Mucosa of descending colon (tissue), 3 donors: ENCODE measurements around the gene FHAD1. TPM values are rescaled to one million over a fixed set of nuclear protein-coding genes. Genes with fewer than 3 reads are reported as not detected.

Experiments used
- ATAC-seq: fragments of 200-7000 bp; cut with Tn5 transposase; one replicate; pipeline ENCODE4 v1.9.1; 2020; ENCODE audit warnings: mild to moderate bottlenecking, moderate library complexity
- DNase-seq, 3 donors: peaks; one replicate each; pipeline ENCODE4 v3.0.0-alpha.2; 2020
- H3K36me3 ChIP-seq: fragments of 200-600 bp; one replicate; pipeline ENCODE4 v1.8.0; 2021; ENCODE audit warnings: low read depth, mild to moderate bottlenecking
- H3K4me1 ChIP-seq: fragments of 200-600 bp; one replicate; pipeline ENCODE4 v1.8.0; 2021; ENCODE audit warnings: low read depth, mild to moderate bottlenecking
- H3K4me3 ChIP-seq: fragments of 200-600 bp; one replicate; pipeline ENCODE4 v1.8.0; 2021; ENCODE audit warnings: mild to moderate bottlenecking
- H3K9me3 ChIP-seq: fragments of 200-600 bp; one replicate; pipeline ENCODE4 v1.8.0; 2021; ENCODE audit warnings: mild to moderate bottlenecking
- intact Hi-C, 2 donors: fragments of 100-400 bp; cut with DNase I in 1 of 2; cut with micrococcal nuclease in 1 of 2; formaldehyde crosslinking; loops; one replicate each; pipeline versions ENCODE4 v1.11.0 to v1.11.1; 2022; cut with DNase I, micrococcal nuclease
- total RNA-seq, 3 donors: library from RNA; stranded (reverse); fragmentation: NEBNext Ultra II Directional in 2 of 3; extraction: Animal tissue kit (Norgen Biotek cat#: 25700) in 2 of 3; gene quantifications; one replicate each; pipeline versions ENCODE4 v1.2.1 to v1.2.4, GENCODE V29; 2021 to 2023
- TF ChIP-seq, protein P1 (sequence below): fragments of 200-600 bp; IDR thresholded peaks from one replicate; pipeline ENCODE4 v1.8.0; 2022; ENCODE audit warnings: antibody characterized with exemption, mild to moderate bottlenecking
- donor health status: DM: no; HTN: no; CAD: no; lungs with moderate emphysema.
- donor health status: DM: no; HTN: no; CAD: no.
- donor health status: DM: no; HTN: yes; CAD: no.

The FHAD1 gene
- total RNA-seq, 3 donors from 2014 or later = 0.89 to 1.9 (median 0.99) TPM

DNA sequence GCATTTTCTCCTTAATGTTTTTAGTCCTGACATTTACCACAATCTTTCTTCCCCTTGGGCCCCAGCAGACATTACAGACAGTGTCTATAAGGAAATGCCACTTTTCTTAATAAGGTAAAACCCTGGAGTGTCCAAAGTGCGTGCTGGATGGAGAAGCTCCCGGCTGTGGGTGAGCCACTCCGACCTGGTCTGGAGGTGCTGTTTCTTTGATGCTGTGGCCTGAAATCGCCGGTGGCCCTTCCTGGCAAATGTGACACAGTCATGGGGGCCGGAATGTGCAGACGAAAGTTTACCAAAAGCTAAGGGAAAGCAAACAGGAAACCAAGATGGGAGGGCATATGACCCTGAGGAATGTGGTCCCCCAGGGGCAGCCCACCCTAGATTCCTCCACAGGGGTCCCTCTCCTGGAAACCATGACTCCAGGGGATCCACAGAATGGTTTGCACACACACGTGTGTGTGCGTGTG, 77.9 kb downstream of the FHAD1 start:
- peak; percentile 61 for ATAC-seq

DNA sequence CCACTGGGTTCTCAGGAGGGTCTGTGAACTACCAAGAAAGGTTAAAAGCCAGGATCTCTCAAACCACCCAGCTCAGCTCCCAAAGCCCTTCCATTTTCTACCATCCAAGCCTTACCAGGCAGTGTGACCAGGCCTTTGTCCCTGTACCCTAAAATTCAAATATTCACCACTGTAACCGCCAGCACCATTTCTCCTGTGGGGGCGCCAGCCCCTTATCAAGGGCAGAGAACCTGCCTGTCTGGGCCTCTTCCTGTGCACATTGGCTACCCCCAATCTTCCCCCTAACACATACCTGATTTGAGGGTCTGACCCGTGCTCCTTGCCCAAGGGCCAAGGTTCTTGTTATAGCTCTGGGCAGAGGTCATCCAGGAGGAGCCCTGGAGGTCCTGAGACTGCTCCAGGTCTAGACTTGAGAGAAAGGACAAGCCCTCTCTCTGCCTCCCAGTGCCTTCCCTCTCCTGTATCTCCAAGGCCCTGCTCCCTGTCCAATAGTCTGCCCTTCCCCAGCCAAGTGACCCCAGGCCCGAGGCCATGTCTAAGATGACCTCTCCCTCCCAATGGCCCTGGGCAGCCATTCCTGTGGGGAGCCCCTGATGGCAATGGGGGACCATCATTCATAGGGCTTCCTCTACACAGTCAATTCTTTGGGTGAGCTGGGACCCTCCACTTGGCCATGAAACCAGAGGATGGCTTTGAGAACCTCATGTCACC, 78.5 kb downstream of the FHAD1 start:
- H3K9me3 ChIP-seq = no peaks in the 10 kb centered on the region
- DNase-seq = no peak
- intact Hi-C loops = no loop called here
- H3K36me3 ChIP-seq = no peaks in the 10 kb centered on the region
- peaks cover 22% of the 10 kb centered on the region for H3K4me1 ChIP-seq
- no peak for ATAC-seq
- TF ChIP-seq, protein P1, sequence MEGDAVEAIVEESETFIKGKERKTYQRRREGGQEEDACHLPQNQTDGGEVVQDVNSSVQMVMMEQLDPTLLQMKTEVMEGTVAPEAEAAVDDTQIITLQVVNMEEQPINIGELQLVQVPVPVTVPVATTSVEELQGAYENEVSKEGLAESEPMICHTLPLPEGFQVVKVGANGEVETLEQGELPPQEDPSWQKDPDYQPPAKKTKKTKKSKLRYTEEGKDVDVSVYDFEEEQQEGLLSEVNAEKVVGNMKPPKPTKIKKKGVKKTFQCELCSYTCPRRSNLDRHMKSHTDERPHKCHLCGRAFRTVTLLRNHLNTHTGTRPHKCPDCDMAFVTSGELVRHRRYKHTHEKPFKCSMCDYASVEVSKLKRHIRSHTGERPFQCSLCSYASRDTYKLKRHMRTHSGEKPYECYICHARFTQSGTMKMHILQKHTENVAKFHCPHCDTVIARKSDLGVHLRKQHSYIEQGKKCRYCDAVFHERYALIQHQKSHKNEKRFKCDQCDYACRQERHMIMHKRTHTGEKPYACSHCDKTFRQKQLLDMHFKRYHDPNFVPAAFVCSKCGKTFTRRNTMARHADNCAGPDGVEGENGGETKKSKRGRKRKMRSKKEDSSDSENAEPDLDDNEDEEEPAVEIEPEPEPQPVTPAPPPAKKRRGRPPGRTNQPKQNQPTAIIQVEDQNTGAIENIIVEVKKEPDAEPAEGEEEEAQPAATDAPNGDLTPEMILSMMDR = no peak
- H3K4me3 ChIP-seq = no peak overlapping the region

More for the DNA sequence above, 77.9 kb downstream of the FHAD1 start:
- intact Hi-C loops = loop anchor here (5.0 kb wide), 2 partner anchors 87 to 107 kb away; no protein-coding TSS in a partner anchor
- H3K36me3 ChIP-seq = no peaks in the 10 kb centered on the region
- TF ChIP-seq, protein P1 = no peak
- no peak overlapping the region for H3K4me3 ChIP-seq
- H3K4me1 ChIP-seq = peaks cover 22% of the 10 kb centered on the region
- no peak for DNase-seq
- H3K9me3 ChIP-seq = no peaks in the 10 kb centered on the region

DNA sequence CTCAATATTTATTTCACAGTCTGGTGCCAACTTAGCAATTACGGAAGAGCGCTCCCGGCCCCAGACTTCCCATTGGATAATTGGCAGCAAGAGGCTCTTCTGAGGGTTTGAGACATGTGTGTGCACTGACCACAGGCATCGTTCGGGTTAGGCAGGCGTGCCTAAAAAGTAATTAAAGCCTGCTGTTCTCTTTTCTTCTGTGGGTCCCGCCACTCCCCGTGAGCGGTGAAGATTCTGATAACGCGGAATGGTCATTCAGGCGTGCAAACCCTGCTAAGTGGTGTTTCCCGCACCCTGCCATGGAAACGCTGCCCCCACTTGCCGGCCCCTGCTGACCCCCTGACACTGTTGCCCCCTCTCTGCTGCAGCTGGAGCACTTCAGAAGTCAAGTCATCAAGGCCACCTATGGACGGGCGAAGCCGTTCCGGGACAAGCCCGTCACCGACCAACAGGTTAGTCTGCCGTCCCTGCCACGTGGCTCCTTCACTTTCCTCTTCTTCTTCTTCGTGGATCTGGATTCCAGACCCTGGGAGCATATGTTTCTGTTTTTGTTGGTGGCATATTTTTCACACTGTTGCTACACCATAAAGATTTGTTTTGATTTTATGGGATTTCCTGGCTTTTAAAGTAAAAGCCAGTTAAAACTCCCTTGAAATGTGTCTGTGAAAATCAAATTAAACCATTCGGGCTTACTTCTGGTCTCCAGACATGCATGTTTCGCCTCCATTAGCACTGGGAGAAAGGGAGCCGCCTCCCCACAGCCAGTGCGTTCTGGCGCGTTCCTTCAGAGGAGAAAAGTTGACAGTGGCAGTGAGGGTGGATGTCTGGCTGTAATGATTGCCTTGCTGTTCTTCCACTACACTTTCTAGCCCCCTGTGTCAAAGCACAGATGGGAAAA, 79.9 kb downstream of the FHAD1 start:
- Histone ChIP-seq H3K4me3 (no peak overlapping the region), H3K9me3 (no peaks in the 10 kb centered on the region), H3K36me3 (no peaks in the 10 kb centered on the region), H3K4me1 (peaks cover 22% of the 10 kb centered on the region)
- DNase-seq = no peak
- TF ChIP-seq, protein P1 = no peak
- ATAC-seq = no peak
- intact Hi-C loops = no loop called here

DNA sequence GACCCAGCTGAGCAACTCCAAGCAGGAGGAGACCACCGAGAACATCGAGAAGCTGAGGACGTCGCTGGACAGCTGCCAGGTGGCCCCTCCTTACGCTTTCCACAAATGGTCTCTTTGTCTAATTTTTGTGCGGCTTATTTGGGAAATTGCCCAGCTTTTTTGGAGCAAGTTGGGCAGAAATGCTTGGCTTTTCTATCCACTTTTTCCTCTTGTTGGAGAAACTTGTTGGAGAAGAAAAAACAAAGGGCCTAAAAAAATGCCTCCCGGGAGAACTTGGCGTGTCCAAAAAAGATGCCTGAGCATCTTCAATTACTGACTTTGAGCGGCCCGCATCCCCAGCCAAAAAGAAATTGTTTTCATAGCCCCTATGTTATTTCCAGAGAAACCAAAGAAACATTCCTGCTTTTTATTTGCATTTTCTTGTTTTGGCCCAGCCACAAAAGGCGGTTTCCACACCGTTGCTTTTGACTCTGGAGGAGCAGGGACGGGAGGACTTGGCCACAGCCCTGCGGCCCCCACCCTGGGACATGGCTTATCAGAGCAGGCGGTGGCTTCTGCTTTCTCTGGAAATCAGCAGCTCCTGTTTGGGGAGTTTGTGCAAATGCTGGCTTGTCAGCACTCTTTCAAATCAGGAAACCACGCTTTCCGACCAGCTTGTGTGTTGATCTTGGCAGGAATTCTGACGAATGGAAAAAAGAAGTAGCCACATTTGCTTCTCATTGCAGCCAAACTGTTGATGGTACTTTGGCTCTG, 81.5 kb downstream of the FHAD1 start:
- H3K4me1 ChIP-seq = peaks cover 20% of the 10 kb centered on the region
- intact Hi-C loops = no loop called here
- ATAC-seq = peak; percentile 27
- TF ChIP-seq, protein P1 = no peak
- H3K4me3 ChIP-seq = no peak overlapping the region
- no peaks in the 10 kb centered on the region for H3K36me3 ChIP-seq
- H3K9me3 ChIP-seq = no peaks in the 10 kb centered on the region
- no peak for DNase-seq

DNA sequence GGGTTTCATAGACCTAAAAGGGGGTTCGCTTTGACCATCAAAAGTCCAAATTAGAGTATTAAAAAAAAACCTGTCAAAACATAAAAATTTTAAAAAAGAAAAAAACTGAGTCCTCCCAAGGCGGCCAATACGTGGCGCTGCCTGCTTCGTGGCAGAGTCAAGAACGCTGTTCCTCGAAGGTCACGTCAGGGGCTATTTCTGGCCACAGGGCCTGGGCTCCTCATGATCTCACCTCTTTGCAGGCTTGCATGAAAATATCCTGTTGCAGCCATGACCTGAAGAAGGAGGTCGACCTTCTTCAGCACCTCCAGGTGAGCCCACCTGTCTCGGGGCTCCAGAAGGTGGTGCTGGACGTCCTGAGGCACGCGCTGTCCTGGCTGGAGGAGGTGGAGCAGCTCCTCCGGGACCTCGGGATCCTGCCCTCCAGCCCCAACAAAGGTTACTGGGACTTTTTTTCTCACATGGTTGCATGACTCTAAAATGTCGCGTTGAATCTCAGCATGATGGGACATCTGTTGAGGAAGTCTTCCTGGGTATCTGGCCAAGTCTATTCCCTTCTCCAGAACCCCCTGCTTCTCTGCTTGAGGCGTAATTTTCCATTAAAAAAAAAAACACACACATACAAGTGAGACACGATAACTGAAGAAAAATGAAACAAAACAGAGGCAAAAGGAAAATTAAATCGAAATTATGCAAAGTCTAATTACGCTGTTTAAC, 82.2 kb downstream of the FHAD1 start:
- Histone ChIP-seq H3K4me1 (peaks cover 14% of the 10 kb centered on the region), H3K4me3 (no peak overlapping the region), H3K9me3 (no peaks in the 10 kb centered on the region), H3K36me3 (no peaks in the 10 kb centered on the region)
- peak in 1 of 3 donors; percentile 44 for DNase-seq
- TF ChIP-seq, protein P1 = no peak
- intact Hi-C loops = no loop called here
- ATAC-seq = peak; percentile 46
